H1 (cell line): ENCODE measurements around the gene GRIP1. TPM values are rescaled to one million over a fixed set of nuclear protein-coding genes. Genes with fewer than 3 reads are reported as not detected.

Experiments used
- GTF2F1 ChIP-seq: IDR thresholded peaks from 2 replicates; pipeline ENCODE4 v1.6.1; 2012; ENCODE audit warnings: low read depth, low read length, improper control_type of control experiment, borderline replicate concordance
- KDM5A ChIP-seq: fragments of 200-600 bp; IDR thresholded peaks from 2 replicates; pipeline ENCODE4 v1.7.1; 2012; ENCODE audit warnings: mild to moderate bottlenecking, low read length, inconsistent platforms, mixed read lengths
- MAX ChIP-seq: IDR thresholded peaks from 2 replicates; pipeline ENCODE4 v1.6.1; 2012; ENCODE audit warnings: inconsistent platforms
- NRF1 ChIP-seq: IDR thresholded peaks from 2 replicates; pipeline ENCODE4 v1.6.1; 2011; ENCODE audit warnings: mild to moderate bottlenecking, low read depth, low read length, improper control_type of control experiment
- SUZ12 ChIP-seq: fragments of 200-600 bp; sonication (generic); IDR thresholded peaks from 2 replicates; pipeline ENCODE4 v1.6.1; 2012; ENCODE audit warnings: mild to moderate bottlenecking, inconsistent platforms, low read length, moderate library complexity, mixed read lengths
- polyA plus RNA-seq, 7 experiments: library from polyadenylated mRNA; depleted of rRNA in 3 of 7; stranded (reverse) in 5 of 7; unstranded in 2 of 7; fragments of >200 nt in 5 of 7; fragments of 200-250 nt in 2 of 7; gene quantifications; 1 replicate in 5 of 7; 2 replicates in 1 of 7; 4 replicates in 1 of 7; pipeline versions ENCODE4 v1.2.1 to v1.2.3, GENCODE V29; 2011 to 2013; ENCODE audit warnings: missing spikeins in 2 of 7, mixed read lengths in 2 of 7
- total RNA-seq: library from RNA; stranded (reverse); fragmentation: NEBNext Ultra II Directional; extraction: Animal tissue kit (Norgen Biotek cat#: 25700); gene quantifications from 2 replicates; pipeline ENCODE4 v1.2.1, GENCODE V29; 2021

The GRIP1 gene
- total and polyA plus RNA-seq, 2 of the 8 experiments (the other 6 are each of a cell fraction or from before 2014, with no cell fraction given): 4.5 to 27.3 TPM

DNA sequence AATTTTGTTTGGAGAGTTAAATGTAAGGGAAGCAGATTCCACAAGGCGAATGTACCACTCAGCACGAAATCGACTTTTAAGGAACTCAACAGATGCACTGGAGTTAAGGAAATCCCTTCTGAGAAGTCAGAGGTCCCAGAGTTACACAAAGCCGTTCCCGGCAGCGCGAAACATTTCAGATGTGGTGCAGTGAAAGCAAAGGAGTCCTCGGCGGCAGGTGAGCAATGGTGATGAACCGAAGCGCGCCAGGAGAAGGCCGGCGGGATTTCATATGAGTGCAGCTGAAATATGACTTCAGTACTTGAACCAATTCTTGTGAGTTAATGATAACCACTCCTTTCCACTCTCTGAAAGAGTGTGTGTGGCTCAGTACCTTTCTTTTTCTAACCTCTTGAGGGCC, 183.2 kb downstream of the GRIP1 start (continued):
- TF ChIP-seq GTF2F1 (no peak), KDM5A (no peak), NRF1 (no peak), SUZ12 (no peak), MAX (no peak)
